ENCODE measurements around the gene UGT1A5.

DNA sequence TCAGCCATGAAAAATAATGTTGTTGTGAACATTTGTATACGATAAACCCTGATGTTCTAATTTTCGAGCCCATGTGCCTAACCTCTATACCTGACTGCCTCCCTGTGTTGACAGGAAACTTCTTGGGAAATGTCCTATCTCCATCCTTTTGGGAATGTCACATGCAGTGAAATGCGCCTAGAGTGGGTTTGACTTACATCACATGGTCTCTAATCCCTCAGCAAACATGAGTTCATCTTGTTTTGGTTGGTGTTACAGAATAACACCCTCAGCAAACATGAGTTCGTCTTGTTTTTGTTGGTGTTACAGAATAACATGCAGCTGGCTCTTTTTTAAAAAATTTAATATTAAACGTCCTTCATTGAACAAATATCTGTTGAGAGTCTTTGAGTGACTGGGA, 24.4 kb upstream of the UGT1A5 start:
- TF ChIP-seq, protein P1, sequence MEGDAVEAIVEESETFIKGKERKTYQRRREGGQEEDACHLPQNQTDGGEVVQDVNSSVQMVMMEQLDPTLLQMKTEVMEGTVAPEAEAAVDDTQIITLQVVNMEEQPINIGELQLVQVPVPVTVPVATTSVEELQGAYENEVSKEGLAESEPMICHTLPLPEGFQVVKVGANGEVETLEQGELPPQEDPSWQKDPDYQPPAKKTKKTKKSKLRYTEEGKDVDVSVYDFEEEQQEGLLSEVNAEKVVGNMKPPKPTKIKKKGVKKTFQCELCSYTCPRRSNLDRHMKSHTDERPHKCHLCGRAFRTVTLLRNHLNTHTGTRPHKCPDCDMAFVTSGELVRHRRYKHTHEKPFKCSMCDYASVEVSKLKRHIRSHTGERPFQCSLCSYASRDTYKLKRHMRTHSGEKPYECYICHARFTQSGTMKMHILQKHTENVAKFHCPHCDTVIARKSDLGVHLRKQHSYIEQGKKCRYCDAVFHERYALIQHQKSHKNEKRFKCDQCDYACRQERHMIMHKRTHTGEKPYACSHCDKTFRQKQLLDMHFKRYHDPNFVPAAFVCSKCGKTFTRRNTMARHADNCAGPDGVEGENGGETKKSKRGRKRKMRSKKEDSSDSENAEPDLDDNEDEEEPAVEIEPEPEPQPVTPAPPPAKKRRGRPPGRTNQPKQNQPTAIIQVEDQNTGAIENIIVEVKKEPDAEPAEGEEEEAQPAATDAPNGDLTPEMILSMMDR (conservative IDR thresholded peaks at IDR 0.05; ENCODE audit: low read depth, low read length), result no peak
- TF ChIP-seq EZH2 (IDR thresholded peaks at IDR 0.05; ENCODE audit: borderline replicate concordance, low read depth, low read length, poor library complexity, severe bottlenecking), result no peak

All from A673 (cell line).